Measurements from ENCODE around the gene APBB2.

- TF ChIP-seq EZH2 (IDR thresholded peaks at IDR 0.05; ENCODE audit: low read depth, low read length, severe bottlenecking) (no peak), ZNF274 (IDR thresholded peaks at IDR 0.05; ENCODE audit: borderline replicate concordance, extremely low read depth, low read length) (no peak), POLR2AphosphoS5 (IDR thresholded peaks at IDR 0.05; ENCODE audit: low read depth, low read length) (no peak), CEBPB (IDR thresholded peaks at IDR 0.05; ENCODE audit: low read depth, low read length) (no peak), POLR2A (IDR thresholded peaks at IDR 0.05; ENCODE audit: control extremely low read depth in 1 of 2, low read depth in 2 of 2, low read length in 2 of 2) (no peak), EP300 (IDR thresholded peaks at IDR 0.05; ENCODE audit: borderline replicate concordance in 1 of 2, low read depth in 2 of 2, low read length in 2 of 2) (no peak)
- TF ChIP-seq, protein P1, sequence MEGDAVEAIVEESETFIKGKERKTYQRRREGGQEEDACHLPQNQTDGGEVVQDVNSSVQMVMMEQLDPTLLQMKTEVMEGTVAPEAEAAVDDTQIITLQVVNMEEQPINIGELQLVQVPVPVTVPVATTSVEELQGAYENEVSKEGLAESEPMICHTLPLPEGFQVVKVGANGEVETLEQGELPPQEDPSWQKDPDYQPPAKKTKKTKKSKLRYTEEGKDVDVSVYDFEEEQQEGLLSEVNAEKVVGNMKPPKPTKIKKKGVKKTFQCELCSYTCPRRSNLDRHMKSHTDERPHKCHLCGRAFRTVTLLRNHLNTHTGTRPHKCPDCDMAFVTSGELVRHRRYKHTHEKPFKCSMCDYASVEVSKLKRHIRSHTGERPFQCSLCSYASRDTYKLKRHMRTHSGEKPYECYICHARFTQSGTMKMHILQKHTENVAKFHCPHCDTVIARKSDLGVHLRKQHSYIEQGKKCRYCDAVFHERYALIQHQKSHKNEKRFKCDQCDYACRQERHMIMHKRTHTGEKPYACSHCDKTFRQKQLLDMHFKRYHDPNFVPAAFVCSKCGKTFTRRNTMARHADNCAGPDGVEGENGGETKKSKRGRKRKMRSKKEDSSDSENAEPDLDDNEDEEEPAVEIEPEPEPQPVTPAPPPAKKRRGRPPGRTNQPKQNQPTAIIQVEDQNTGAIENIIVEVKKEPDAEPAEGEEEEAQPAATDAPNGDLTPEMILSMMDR (IDR thresholded peaks at IDR 0.05; ENCODE audit: control extremely low read depth in 1 of 3, insufficient read depth in 1 of 3, low read depth in 1 of 3, low read length in 3 of 3): no peak
These were observed 56.1 kb downstream of the APBB2 start for GRCh38 chr4:41158274-41158673.

All from H1 (cell line).